Choroid plexus epithelial cell (primary cell): ENCODE results near the gene COX6A1.

Experiments used
- DNase-seq: peaks from one replicate; pipeline ENCODE4 v3.0.0-alpha.2; 2010; ENCODE audit warnings: low read depth
- H3K4me3 ChIP-seq: 2 replicates; pipeline ENCODE4 v1.5.1; 2011; ENCODE audit warnings: low read depth, mild to moderate bottlenecking, control low read depth, low read length, moderate library complexity
- TF ChIP-seq, protein P1 (sequence below): conservative IDR thresholded peaks from 2 replicates; pipeline ENCODE4 v1.5.1; 2011; ENCODE audit warnings: low read depth, mild to moderate bottlenecking, control low read depth, inconsistent platforms, low read length, moderate library complexity

The COX6A1 gene

DNA sequence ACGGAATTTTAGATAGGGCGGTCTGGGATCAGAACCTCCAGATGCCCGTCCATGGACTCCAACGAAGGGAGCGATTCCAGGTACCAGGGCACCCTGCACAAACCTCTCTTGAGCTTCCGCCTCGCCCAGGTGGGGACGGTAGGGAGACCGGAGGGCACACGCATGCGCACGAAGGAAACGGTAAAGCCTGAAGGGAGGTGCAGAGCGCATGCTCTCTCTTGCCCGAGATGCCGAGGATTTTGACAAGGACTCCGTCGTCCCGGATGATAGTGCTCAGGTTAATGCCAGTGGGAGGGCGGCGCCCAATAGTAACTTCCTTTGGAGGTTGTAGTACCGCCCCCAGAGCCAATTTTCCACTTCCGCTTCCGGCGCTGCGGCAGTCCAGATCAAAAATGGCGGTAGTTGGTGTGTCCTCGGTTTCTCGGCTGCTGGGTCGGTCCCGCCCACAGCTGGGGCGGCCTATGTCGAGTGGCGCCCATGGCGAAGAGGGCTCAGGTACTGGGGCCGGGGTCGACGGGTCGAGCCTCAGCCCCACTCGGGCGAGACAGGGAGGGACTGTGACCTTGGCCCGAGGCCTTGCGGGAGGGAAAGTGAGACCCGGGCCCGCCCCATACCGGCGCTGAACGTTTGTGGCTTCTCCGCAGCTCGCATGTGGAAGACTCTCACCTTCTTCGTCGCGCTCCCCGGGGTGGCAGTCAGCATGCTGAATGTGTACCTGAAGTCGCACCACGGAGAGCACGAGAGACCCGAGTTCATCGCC, at the start of gene COX6A1:
TSS of gene COX6A1 (plus strand) at position 379 of the 760 bp plus-strand sequence. CDS start at position 393, 14 bp downstream.
- TF ChIP-seq, protein P1, sequence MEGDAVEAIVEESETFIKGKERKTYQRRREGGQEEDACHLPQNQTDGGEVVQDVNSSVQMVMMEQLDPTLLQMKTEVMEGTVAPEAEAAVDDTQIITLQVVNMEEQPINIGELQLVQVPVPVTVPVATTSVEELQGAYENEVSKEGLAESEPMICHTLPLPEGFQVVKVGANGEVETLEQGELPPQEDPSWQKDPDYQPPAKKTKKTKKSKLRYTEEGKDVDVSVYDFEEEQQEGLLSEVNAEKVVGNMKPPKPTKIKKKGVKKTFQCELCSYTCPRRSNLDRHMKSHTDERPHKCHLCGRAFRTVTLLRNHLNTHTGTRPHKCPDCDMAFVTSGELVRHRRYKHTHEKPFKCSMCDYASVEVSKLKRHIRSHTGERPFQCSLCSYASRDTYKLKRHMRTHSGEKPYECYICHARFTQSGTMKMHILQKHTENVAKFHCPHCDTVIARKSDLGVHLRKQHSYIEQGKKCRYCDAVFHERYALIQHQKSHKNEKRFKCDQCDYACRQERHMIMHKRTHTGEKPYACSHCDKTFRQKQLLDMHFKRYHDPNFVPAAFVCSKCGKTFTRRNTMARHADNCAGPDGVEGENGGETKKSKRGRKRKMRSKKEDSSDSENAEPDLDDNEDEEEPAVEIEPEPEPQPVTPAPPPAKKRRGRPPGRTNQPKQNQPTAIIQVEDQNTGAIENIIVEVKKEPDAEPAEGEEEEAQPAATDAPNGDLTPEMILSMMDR: no peak
- H3K4me3 ChIP-seq: peak within 1 kb of the TSS; percentile 83
- peak; percentile 98 for DNase-seq

DNA sequence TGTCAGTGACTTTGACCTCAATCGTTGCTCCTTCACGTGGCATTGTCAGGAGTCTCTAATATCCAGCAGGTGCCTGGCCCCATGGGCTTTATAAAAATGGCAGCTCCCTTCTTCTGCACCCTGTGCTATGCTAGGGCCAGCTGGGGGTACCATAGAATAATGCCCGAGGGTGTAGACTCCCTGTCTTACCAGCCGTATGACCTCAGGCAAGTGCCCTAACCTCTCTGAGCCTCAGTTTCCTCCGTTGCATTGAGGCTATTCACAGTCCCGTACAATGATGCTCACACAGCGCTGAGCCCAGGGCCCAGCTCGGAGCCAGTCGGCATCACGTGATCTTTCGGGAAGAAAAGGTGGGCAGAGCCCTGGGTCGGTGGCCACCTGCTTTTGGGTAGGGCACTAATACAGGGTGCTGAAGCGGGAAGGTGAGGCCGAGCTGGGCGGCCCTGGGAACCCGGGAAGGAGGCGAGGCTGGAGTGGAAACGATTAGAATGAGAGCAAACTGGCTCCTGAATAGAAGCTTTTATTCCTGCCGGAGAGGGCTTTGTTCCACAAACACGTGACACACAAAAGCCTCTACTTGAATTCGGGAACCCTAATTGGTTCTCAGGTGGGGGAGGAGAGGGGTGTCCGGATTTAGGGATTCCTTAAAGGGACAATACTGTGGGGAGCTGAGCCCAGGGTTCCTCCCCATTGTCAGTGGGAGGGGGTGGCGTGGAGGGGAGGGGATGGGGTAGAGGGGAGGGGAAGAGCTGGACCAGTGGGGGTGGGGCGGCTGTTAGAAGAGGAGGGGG, 49.0 kb upstream of the COX6A1 start:
- DNase-seq: no peak
- TF ChIP-seq, protein P1: no peak
- no peak overlapping the region for H3K4me3 ChIP-seq

DNA sequence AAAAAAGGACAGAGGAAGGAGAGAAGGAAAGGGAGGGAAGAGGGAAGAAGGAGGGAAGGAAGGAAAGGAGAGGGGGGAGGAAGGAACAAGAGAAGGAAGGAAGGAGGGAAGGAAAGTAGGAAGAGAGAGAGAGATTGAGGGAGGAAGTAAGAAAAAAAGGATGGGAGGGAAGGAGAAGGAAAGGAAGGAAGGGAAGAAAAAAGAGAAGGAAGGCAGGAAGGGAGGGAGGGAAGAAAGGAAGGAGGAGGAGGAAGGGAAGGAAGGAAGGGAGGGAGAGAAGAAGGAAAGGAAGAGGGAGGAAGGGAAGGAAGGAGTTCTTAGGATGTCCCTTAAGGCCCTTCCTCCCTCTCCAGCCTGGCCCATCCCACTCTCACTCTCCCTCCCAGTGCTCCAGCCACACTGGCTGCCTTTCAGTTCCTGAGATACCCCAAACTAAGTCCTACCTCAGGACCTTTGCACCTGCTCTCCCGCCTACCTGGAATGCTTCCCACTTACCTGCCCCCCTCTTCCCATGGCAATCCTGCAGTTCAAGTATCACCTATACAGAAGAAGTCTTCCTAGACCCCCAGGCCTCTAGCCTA, 47.3 kb upstream of the COX6A1 start:
- DNase-seq: no peak
- TF ChIP-seq, protein P1: no peak
- H3K4me3 ChIP-seq: no peak overlapping the region

DNA sequence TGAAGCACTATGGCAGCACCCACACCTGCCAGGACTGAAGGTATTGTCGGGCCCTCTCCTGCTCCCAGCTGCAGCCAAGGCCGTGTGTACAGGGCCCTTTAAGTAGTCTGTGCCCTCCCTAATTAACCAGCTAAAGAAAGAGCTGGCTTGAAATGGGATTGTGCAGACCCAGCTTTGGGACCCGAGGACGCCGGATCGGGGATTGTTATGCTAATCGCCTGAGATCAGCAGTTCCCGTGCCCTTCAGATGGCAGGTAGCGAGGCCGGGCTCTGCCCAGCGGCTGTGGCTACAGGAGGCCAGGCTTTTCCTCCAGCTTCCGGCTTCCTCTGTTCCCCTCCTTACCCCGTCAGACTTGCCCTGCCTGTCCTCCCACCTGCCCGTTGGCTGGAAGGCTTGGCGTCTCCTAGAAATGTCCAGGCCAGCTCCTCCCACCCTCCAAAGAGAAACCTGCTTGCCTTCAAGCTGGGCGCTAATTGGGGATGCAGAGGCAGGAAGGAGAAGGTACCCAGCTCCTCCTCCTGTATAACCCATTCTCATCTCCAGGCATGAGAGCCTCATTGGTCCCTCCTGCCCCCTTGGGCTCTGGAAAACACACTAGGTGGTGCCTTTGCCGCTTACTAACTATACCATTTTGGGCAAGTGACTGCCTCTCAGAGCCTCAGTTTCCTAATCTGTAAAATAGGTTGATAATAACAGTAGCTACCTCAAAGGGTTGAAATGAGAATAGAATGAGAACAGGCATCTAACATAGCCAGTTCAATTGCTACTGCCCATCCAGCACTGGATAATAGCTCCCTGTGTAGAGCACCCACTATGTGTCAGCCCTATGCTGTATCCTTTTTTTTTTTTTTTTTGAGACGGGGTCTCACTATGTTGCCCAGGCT, 43.2 kb upstream of the COX6A1 start:
- DNase-seq: no peak
- TF ChIP-seq, protein P1: no peak
- H3K4me3 ChIP-seq: no peak overlapping the region

DNA sequence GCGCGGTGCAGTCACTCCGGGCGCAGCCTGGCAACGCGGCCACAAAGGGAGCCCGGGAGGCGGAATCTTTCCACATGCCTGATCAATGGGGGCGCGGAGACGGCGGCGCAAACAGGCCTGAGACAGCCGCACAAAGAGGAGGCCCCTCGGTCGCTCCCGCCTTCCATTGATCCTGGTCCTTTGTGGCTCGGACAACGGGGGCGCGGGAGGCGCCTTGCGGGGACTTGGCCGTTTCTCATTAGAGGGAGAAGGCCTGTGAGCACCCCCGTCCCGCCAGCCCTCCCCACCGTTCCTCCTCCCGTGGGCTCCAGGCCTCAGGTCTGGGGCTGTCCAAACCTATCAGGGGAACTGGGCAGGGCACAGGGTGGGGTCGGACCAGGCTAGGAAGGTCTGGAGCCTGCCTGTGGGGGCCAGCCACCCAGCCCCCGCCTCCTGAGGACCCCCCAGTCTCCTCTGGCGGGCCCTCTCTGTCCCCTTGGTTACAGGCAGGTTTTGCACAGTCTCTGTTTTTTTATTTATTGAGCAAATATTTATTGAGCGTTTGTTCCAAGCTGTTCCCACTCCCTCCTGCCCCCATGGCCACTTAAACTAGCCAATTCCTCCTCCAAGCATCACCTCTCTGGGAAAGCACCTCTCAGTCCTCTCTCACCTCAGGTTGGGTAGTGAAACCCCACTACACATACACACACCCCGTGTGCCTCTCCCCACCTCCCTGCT, 39.9 kb upstream of the COX6A1 start:
- no peak for DNase-seq
- TF ChIP-seq, protein P1: no peak
- H3K4me3 ChIP-seq: no peak overlapping the region

DNA sequence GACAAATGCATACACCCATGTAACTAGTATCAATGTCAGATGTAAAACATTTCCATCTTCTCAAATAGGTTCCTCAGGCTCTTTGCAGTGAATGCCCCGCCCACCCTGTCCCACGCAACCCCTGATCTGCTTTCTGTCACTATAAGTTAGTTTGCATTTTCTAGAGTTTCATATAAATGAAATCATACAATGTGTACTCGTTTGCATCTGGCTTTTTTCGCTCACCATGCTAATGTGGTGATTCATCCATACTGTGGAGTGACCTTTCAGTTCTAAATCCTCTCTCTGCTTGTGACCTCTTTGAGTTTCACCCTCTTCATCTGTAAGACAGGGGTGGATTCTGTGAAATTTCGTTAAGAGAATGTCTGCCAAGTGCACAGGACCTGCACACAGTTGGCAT, 38.4 kb upstream of the COX6A1 start:
- H3K4me3 ChIP-seq: no peak overlapping the region
- TF ChIP-seq, protein P1: no peak
- peak; percentile 85 for DNase-seq
